WTC11 (cell line): ENCODE data around the gene TNS2. TPM values are rescaled to one million over a fixed set of nuclear protein-coding genes. Genes with fewer than 3 reads are reported as not detected.

Source experiments
- ATAC-seq: fragments of 200-7000 bp; cut with Tn5 transposase; 2 replicates; pipeline ENCODE4 v1.10.0; 2021; ENCODE audit warnings: mild to moderate bottlenecking, moderate library complexity
- CTCF ChIA-PET: fragments of 300-600 bp; sonication (Branson Sonifier 250); formaldehyde crosslinking; loops from one replicate; lab custom pipeline; 2021; ENCODE audit warnings: antibody characterized with exemption; lab: Charles Lee
- POLR2A ChIA-PET: fragments of 350-600 bp; sonication (Branson Sonifier 250); formaldehyde crosslinking; loops from one replicate; lab custom pipeline; 2021; ENCODE audit warnings: antibody characterized with exemption; lab: Charles Lee
- DNase-seq: peaks from one replicate; pipeline ENCODE4 v3.0.0; 2021; ENCODE audit warnings: low spot score
- H3K27ac Mint-ChIP-seq: 2 replicates; pipeline ENCODE4 v1.8.0; 2021; ENCODE audit warnings: mixed read lengths
- H3K27me3 Mint-ChIP-seq: 2 replicates; pipeline ENCODE4 v1.8.0; 2021; ENCODE audit warnings: low read depth, mild to moderate bottlenecking, moderate library complexity, mixed read lengths
- H3K36me3 Mint-ChIP-seq: 2 replicates; pipeline ENCODE4 v1.8.0; 2021; ENCODE audit warnings: mixed read lengths
- H3K4me1 Mint-ChIP-seq: 2 replicates; pipeline ENCODE4 v1.8.0; 2022; ENCODE audit warnings: mixed read lengths
- H3K4me3 Mint-ChIP-seq: 2 replicates; pipeline ENCODE4 v1.8.0; 2021; ENCODE audit warnings: mild to moderate bottlenecking, moderate library complexity, mixed read lengths
- H3K9me3 Mint-ChIP-seq: 2 replicates; pipeline ENCODE4 v1.8.0; 2021; ENCODE audit warnings: mixed read lengths
- AFF4 ChIP-seq: sonication (generic); formaldehyde crosslinking; IDR thresholded peaks from 2 replicates; pipeline ENCODE4 v1.8.1; 2023; ENCODE audit warnings: mild to moderate bottlenecking, missing genetic modification reagents, borderline replicate concordance
- ATF1 ChIP-seq: sonication (generic); formaldehyde crosslinking; IDR thresholded peaks from 2 replicates; pipeline ENCODE4 v1.8.1; 2023; ENCODE audit warnings: mild to moderate bottlenecking, moderate library complexity, missing genetic modification reagents
- CBFB ChIP-seq: sonication (generic); formaldehyde crosslinking; IDR thresholded peaks from 2 replicates; pipeline ENCODE4 v1.8.1; 2022; ENCODE audit warnings: mild to moderate bottlenecking, low read depth, missing genetic modification reagents
- E2F1 ChIP-seq: sonication (generic); formaldehyde crosslinking; IDR thresholded peaks from 2 replicates; pipeline ENCODE4 v1.8.0; 2022; ENCODE audit warnings: mild to moderate bottlenecking, missing genetic modification reagents
- ELF4 ChIP-seq: sonication (generic); formaldehyde crosslinking; IDR thresholded peaks from 2 replicates; pipeline ENCODE4 v1.8.1; 2022; ENCODE audit warnings: low read depth, mild to moderate bottlenecking, moderate library complexity, missing genetic modification reagents
- EMX1 ChIP-seq: fragments of 250-450 bp; sonication (Bioruptor Pico); IDR thresholded peaks from 2 replicates; pipeline ENCODE4 v1.8.0; 2021; ENCODE audit warnings: mild to moderate bottlenecking
- ETV6 ChIP-seq: sonication (generic); formaldehyde crosslinking; IDR thresholded peaks from 2 replicates; pipeline ENCODE4 v1.8.1; 2022; ENCODE audit warnings: mild to moderate bottlenecking, missing genetic modification reagents
- FOXK1 ChIP-seq: sonication (generic); formaldehyde crosslinking; IDR thresholded peaks from 2 replicates; pipeline ENCODE4 v1.8.0; 2022; ENCODE audit warnings: mild to moderate bottlenecking, moderate library complexity, missing genetic modification reagents
- GRHL2 ChIP-seq: fragments of 250-450 bp; sonication (Bioruptor Pico); IDR thresholded peaks from 2 replicates; pipeline ENCODE4 v1.8.0; 2022; ENCODE audit warnings: mild to moderate bottlenecking, moderate library complexity; ENCODE audit not compliant: insufficient replicate concordance, severe bottlenecking
- IRF2 ChIP-seq: sonication (generic); formaldehyde crosslinking; IDR thresholded peaks from 2 replicates; pipeline ENCODE4 v1.8.0; 2022; ENCODE audit warnings: low read depth, missing genetic modification reagents, borderline replicate concordance
- KAT7 ChIP-seq: sonication (generic); formaldehyde crosslinking; IDR thresholded peaks from 2 replicates; pipeline ENCODE4 v1.8.1; 2023; ENCODE audit warnings: missing genetic modification reagents, mild to moderate bottlenecking, borderline replicate concordance
- NFATC4 ChIP-seq: fragments of 250-450 bp; sonication (Bioruptor Pico); IDR thresholded peaks from 2 replicates; pipeline ENCODE4 v1.9.0; 2021; ENCODE audit warnings: mild to moderate bottlenecking
- NR1H2 ChIP-seq: sonication (generic); formaldehyde crosslinking; IDR thresholded peaks from 2 replicates; pipeline ENCODE4 v1.9.0; 2021; ENCODE audit warnings: mild to moderate bottlenecking, moderate library complexity, missing genetic modification reagents
- NR2C2 ChIP-seq: sonication (generic); formaldehyde crosslinking; IDR thresholded peaks from 2 replicates; pipeline ENCODE4 v1.8.0; 2022; ENCODE audit warnings: mild to moderate bottlenecking, missing genetic modification reagents
- RELA ChIP-seq: sonication (generic); formaldehyde crosslinking; IDR thresholded peaks from 2 replicates; pipeline ENCODE4 v1.8.1; 2022; ENCODE audit warnings: missing genetic modification reagents, mild to moderate bottlenecking, borderline replicate concordance
- SMAD3 ChIP-seq: sonication (generic); formaldehyde crosslinking; IDR thresholded peaks from 2 replicates; pipeline ENCODE4 v1.8.0; 2022; ENCODE audit warnings: missing genetic modification reagents, mild to moderate bottlenecking, borderline replicate concordance
- TCF7 ChIP-seq: sonication (generic); formaldehyde crosslinking; IDR thresholded peaks from 2 replicates; pipeline ENCODE4 v1.8.0; 2022; ENCODE audit warnings: mild to moderate bottlenecking, low read depth, missing genetic modification reagents, moderate library complexity
- ZBTB21 ChIP-seq: sonication (generic); formaldehyde crosslinking; IDR thresholded peaks from 2 replicates; pipeline ENCODE4 v1.8.1; 2023; ENCODE audit warnings: mild to moderate bottlenecking, missing genetic modification reagents, borderline replicate concordance
- ZNF317 ChIP-seq: sonication (generic); formaldehyde crosslinking; IDR thresholded peaks from 2 replicates; pipeline ENCODE4 v1.8.1; 2023; ENCODE audit warnings: low read depth, mild to moderate bottlenecking, moderate library complexity, missing genetic modification reagents, borderline replicate concordance
- ZNF396 ChIP-seq: fragments of 250-450 bp; sonication (Bioruptor Pico); IDR thresholded peaks from 2 replicates; pipeline ENCODE4 v1.8.0; 2021; ENCODE audit warnings: mild to moderate bottlenecking, moderate library complexity, borderline replicate concordance
- ZNF423 ChIP-seq: fragments of 250-450 bp; sonication (Bioruptor Pico); IDR thresholded peaks from 2 replicates; pipeline ENCODE4 v2.1.2; 2022; ENCODE audit warnings: mild to moderate bottlenecking, moderate library complexity
- ZNF512 ChIP-seq: sonication (generic); formaldehyde crosslinking; IDR thresholded peaks from 2 replicates; pipeline ENCODE4 v1.8.1; 2022; ENCODE audit warnings: missing genetic modification reagents, borderline replicate concordance
- total RNA-seq: library from RNA; stranded (reverse); gene quantifications from 3 replicates; pipeline ENCODE4 v1.2.3, GENCODE V29; 2021
- TF ChIP-seq, protein P1 (sequence below): sonication (generic); formaldehyde crosslinking; IDR thresholded peaks from 2 replicates; pipeline ENCODE4 v1.8.1; 2022; ENCODE audit warnings: mild to moderate bottlenecking, moderate library complexity, missing genetic modification reagents
- TF ChIP-seq, protein P2 (sequence below): sonication (generic); formaldehyde crosslinking; IDR thresholded peaks from 2 replicates; pipeline ENCODE4 v1.8.1; 2022; ENCODE audit warnings: mild to moderate bottlenecking, missing genetic modification reagents, moderate library complexity, borderline replicate concordance
- TF ChIP-seq, protein P3 (sequence below): fragments of 250-450 bp; sonication (Bioruptor Pico); IDR thresholded peaks from 2 replicates; pipeline ENCODE4 v1.9.0; 2021; ENCODE audit warnings: mild to moderate bottlenecking

TNS2 gene
- total RNA-seq, 1 experiment from 2014 or later = 7.7 TPM

DNA sequence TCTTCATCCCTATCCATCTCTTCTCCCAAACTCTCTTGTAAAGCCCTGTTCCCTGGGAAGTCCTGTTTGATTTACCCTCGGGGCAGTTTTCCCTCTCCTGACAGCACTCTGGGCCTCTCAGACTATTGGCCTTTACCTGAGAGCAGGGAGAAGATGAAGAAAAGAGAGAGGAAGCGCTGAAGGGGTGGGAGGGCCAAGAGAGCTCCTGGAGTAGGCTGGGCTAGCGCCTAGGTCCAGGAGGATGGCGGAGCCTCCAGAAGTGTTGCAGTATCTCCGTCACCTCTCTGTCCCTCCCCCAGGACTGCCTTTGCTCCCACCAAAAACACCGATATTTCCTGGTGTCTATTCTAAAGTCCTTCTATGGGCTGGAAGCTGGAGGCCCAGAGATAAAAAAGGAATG lies 41.9 kb downstream of the TNS2 start:
- Mint-ChIP-seq H3K4me1 (peaks cover 23% of the 10 kb centered on the region), H3K9me3 (no peaks in the 10 kb centered on the region), H3K27ac (no peak overlapping the region), H3K36me3 (no peaks in the 10 kb centered on the region), H3K4me3 (no peak overlapping the region)
- ChIA-PET POLR2A (no interaction called here), CTCF (interaction anchor here (0.8 to 14.6 kb wide), 3 partner anchors 13 to 29 kb away, joined by 4 to 474 read pairs (median 4); partner anchors contain the start of gene SPRYD3)
- ATAC-seq = peak; percentile 38; the same call in 1 of the 2 replicates
- TF ChIP-seq, protein P1, sequence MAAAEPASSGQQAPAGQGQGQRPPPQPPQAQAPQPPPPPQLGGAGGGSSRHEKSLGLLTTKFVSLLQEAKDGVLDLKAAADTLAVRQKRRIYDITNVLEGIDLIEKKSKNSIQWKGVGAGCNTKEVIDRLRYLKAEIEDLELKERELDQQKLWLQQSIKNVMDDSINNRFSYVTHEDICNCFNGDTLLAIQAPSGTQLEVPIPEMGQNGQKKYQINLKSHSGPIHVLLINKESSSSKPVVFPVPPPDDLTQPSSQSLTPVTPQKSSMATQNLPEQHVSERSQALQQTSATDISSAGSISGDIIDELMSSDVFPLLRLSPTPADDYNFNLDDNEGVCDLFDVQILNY = no peak
- TF ChIP-seq NFATC4 (CRISPR knock-in tag) (no peak), ZNF317 (CRISPR knock-in tag) (no peak), E2F1 (CRISPR knock-in tag) (no peak), ETV6 (CRISPR knock-in tag) (no peak), SMAD3 (CRISPR knock-in tag) (no peak), IRF2 (CRISPR knock-in tag) (no peak), NR2C2 (CRISPR knock-in tag) (no peak), KAT7 (CRISPR knock-in tag) (no peak), ZNF423 (CRISPR knock-in tag) (no peak), ZBTB21 (CRISPR knock-in tag) (no peak), TCF7 (CRISPR knock-in tag) (no peak)
- TF ChIP-seq, all 79 proteins: peak for 0
- peaks cover 90% of the 10 kb centered on the region for H3K27me3 Mint-ChIP-seq
- no peak for DNase-seq

DNA sequence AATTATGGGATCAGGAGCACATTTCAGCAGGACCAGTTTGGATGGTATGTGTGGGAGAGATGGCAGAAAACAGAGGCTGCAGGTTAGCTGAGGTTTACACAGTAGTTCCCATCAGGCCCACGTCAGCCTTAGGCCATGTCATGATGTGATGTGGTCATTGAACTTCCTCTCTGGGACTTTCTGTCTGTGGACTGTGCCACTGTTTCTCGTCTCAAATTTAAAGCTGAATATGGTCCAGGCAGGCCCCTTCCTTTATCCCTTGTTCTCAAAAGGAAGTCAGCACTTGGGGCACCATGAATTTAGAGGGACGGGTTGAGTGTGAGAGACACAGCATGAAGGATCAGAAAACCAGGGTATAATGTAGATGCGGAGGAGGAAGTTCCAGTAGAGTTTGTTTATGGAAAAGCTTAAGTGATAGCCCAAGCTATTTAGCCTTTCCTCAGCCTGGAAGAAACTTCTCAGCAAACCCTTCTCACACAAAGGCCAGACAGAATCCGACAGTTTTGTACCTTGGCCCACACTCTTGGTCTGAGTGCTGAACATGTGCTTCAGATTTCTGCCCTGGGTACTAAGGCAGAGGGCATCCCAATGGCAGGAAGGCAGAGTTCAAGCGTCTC lies 44.0 kb downstream of the TNS2 start:
- Mint-ChIP-seq H3K27ac (no peak overlapping the region), H3K9me3 (no peaks in the 10 kb centered on the region), H3K27me3 (peaks cover 84% of the 10 kb centered on the region), H3K4me3 (no peak overlapping the region), H3K36me3 (no peaks in the 10 kb centered on the region), H3K4me1 (peaks cover 34% of the 10 kb centered on the region)
- POLR2A ChIA-PET = no interaction called here
- CTCF ChIA-PET = interaction anchor here (0.6 to 14.6 kb wide), 5 partner anchors 9 to 104 kb away, joined by 3 to 474 read pairs (median 4); partner anchors contain the start of gene SOAT2
- no peak for DNase-seq
- ATAC-seq = no peak
- TF ChIP-seq AFF4 (no peak), CBFB (CRISPR knock-in tag) (no peak), RELA (no peak), NFATC4 (CRISPR knock-in tag) (no peak), EMX1 (CRISPR knock-in tag) (no peak), IRF2 (CRISPR knock-in tag) (no peak), ELF4 (CRISPR knock-in tag) (no peak), NR1H2 (no peak), FOXK1 (CRISPR knock-in tag) (no peak), ZNF396 (no peak), ATF1 (CRISPR knock-in tag) (no peak), GRHL2 (CRISPR knock-in tag) (no peak), ZNF512 (CRISPR knock-in tag) (no peak)
- TF ChIP-seq, protein P2, sequence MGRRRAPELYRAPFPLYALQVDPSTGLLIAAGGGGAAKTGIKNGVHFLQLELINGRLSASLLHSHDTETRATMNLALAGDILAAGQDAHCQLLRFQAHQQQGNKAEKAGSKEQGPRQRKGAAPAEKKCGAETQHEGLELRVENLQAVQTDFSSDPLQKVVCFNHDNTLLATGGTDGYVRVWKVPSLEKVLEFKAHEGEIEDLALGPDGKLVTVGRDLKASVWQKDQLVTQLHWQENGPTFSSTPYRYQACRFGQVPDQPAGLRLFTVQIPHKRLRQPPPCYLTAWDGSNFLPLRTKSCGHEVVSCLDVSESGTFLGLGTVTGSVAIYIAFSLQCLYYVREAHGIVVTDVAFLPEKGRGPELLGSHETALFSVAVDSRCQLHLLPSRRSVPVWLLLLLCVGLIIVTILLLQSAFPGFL (CRISPR knock-in tag) = no peak
- TF ChIP-seq, protein P3, sequence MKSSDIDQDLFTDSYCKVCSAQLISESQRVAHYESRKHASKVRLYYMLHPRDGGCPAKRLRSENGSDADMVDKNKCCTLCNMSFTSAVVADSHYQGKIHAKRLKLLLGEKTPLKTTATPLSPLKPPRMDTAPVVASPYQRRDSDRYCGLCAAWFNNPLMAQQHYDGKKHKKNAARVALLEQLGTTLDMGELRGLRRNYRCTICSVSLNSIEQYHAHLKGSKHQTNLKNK (CRISPR knock-in tag) = no peak
